ENCODE results near the gene GUK1.
"Not testable (repeated sequence)": the region's sequence is repeated elsewhere in the genome, so short reads cannot be mapped to it uniquely, and the experiment has no call there.

GUK1 gene

DNA sequence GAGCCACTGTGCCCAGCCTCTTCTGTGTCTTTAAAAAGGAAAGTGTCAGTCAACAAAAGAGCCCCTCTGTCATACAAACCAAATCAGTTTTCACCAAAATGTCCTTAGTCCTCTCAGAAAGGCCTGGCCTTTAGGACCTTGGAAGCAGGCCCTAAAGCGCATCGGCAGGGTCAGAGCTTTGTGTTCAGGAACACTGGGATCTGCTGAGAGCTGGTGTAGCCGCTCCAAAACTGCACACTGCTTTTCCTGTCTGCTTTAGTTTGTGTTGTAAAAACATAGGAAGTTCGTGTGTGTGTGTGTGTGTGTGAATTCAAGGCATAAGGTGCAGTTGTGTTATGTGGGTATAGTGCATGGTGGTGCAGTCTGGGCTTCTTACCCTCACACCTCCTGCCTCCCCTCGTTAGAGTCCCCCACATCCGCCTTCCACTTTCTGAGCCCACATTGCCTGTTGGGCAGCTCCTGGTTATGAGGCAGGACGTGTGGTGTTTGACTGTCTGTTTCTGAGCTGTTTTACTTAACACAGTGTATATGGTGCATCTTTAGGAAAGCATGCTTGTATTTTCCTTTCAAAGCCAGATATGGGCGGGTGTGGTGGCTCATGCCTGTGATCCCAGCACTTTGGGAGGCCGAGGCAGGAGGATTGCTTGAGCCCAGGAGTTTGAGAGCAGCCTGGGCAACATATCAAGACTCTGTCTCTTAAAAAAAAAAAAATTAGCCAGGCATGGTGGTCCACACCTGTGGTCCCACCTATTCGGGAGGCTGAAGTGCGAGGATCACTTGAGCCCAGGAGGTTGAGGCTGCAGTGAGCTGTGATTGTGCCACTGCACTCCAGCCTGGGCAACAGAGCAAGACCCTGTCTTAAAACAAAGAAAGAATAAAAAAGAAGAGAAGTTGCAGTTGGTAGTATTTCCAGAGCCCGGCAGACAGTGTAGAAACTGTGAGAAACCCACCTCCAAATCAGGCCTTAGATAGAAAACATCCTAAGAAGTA is 37.9 kb downstream of the GUK1 start:
- Mint-ChIP-seq H3K27me3 (no peaks in the 10 kb centered on the region), H3K9me3 (no peaks in the 10 kb centered on the region), H3K4me1 (no peaks in the 10 kb centered on the region), H3K4me3 (no peak overlapping the region), H3K36me3 (ENCODE audit: low read depth) (no peaks in the 10 kb centered on the region), H3K27ac (no peak overlapping the region)
- ATAC-seq (no peak), DNase-seq (no peak)

DNA sequence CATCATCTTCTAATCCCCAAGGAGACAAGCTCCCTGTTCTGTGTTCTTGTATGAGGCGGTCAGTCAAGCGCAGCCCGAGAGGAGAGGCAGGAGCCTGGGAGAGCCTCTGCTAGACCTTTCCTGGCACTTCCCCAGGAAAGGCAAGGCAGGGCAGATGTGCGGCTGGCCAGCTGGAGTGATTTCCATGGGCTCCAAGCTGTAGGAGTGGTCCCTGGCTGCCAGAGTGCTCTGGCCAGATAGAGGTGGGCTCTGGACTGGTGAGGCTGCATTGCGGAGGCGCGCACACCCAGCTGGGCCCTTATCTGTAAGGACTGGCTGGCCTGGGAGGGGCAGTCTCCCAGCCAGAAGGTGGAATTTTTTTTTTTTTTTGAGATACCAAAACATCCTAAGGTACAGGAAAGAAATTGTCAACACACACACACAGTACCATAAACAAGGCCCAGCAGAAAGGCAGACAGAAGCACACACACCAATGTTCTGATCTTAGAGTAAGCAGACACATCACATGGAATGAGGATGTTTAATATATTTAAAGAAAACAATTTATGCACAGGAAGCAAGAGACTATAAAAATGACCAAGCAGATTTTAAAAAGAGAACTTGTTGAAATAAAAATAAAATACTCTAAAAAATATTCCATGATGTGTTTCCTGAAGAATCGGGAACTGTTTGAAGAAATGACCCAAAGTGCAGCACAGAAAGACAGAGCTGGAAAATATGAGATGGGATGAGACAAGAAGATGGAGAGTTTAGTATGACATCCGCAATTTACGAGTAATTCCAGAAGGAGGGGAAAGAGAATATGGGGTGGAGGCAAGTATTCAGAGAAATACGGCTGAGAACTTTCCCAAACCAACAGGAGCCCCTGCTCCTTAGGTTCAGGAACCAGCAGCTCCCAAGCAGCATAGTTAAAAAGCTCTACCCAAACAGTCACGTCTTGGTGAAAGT is 38.9 kb downstream of the GUK1 start:
- Mint-ChIP-seq H3K9me3 (no peaks in the 10 kb centered on the region), H3K4me3 (no peak overlapping the region), H3K36me3 (ENCODE audit: low read depth) (no peaks in the 10 kb centered on the region), H3K4me1 (no peaks in the 10 kb centered on the region), H3K27me3 (no peaks in the 10 kb centered on the region), H3K27ac (no peak overlapping the region)
- DNase-seq (no peak), ATAC-seq (no peak)

DNA sequence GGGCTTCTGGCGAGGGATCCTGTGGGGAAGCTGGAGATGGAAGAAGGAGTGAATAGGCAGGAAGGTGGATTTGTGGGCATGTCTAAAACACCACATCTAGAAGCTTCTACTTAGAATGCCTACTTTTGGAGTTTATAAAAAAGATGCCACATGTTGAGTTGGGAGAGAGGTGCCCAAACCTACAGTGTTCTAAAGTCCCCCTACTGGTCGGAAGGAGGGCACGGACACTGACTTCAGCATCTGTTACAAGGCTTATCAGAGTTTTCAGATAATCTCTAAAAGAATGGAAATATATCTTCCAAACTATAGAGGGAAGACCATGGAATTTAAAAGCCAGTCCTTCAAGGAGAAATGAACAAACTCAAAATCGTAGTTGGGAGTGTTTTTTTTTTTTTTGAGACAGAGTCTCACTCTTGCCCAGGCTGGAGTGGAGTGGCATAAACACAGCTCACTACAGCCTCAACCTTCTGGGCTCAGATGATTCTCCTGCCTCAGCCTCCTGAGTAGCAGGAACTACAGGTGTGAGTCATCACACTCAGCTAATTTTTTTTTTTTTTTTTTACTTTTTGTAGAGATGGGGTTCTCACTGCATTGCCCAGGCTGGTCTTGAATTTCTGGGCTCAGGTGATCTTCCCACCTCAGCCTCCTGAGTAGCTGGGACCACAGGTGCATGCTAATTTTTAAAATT is 40.3 kb downstream of the GUK1 start:
- H3K4me3 Mint-ChIP-seq: no peak overlapping the region
- peak; percentile 37 for ATAC-seq

DNA sequence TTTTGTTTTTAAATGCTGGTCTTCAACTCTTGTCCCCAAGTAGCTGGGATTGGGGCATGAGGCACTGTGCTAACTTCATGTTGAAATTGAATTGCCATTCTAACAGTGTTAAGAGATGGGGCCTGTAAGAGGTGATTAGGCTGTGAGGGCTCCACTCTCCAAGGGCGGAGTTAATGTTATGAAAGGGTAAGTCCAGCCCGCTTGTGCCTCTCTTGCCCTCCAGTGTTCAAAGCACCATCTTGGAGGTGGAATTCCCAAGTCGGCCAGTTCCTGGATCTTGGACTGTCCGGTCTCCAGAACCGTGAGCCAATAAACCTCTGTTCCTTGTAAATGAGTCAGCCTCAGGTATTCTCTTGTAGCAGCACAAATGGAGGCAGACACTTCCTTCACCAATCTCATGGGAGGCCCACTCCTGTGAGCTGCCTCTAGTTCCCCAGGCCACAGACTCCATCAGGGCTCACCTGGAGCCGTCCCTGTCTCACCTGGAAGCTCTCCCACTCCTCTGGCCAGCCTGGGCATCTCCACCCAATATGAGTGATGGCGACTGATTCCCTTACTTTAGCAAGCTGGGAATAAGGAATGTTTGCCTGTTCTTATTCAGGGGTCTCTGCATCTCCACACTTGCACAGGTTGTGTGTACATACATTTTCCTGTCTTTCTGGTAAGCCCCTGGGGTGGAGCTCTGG is 41.0 kb downstream of the GUK1 start:
- ATAC-seq: no peak
- H3K4me1 Mint-ChIP-seq: peaks cover 8% of the 10 kb centered on the region
- no peak overlapping the region for H3K4me3 Mint-ChIP-seq
- H3K27me3 Mint-ChIP-seq: no peaks in the 10 kb centered on the region
- H3K27ac Mint-ChIP-seq: no peak overlapping the region
- DNase-seq: no peak
- H3K9me3 Mint-ChIP-seq: no peaks in the 10 kb centered on the region
- no peaks in the 10 kb centered on the region for H3K36me3 Mint-ChIP-seq (ENCODE audit: low read depth)

More for the DNA sequence above, 40.3 kb downstream of the GUK1 start:
- Mint-ChIP-seq H3K27ac (no peak overlapping the region), H3K36me3 (ENCODE audit: low read depth) (no peaks in the 10 kb centered on the region), H3K9me3 (no peaks in the 10 kb centered on the region), H3K4me1 (peaks cover 2% of the 10 kb centered on the region), H3K27me3 (no peaks in the 10 kb centered on the region)
- no peak for DNase-seq

DNA sequence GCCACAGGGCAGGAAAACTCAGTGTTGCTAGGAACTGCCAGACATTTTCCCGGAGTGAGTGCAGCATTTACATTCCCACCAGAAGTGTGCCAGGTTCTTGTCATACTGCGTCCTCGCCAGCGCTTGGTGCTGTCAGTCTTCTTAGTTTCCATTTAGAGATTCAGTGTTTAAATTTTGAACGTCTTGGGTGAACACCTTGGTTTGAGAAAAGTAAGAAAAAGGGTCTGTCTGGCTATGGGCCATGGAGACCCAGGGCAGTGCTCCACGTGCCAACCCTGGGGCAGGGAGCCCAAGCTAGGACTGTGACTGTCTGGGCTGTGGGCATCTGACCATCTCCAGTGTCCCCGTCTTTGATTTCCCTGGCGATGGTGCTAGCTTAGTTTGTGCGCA is 41.6 kb downstream of the GUK1 start:
- Mint-ChIP-seq H3K4me3 (no peak overlapping the region), H3K27me3 (no peaks in the 10 kb centered on the region), H3K9me3 (no peaks in the 10 kb centered on the region), H3K27ac (no peak overlapping the region), H3K4me1 (peaks cover 9% of the 10 kb centered on the region), H3K36me3 (ENCODE audit: low read depth) (no peaks in the 10 kb centered on the region)
- DNase-seq (no peak), ATAC-seq (no peak)

DNA sequence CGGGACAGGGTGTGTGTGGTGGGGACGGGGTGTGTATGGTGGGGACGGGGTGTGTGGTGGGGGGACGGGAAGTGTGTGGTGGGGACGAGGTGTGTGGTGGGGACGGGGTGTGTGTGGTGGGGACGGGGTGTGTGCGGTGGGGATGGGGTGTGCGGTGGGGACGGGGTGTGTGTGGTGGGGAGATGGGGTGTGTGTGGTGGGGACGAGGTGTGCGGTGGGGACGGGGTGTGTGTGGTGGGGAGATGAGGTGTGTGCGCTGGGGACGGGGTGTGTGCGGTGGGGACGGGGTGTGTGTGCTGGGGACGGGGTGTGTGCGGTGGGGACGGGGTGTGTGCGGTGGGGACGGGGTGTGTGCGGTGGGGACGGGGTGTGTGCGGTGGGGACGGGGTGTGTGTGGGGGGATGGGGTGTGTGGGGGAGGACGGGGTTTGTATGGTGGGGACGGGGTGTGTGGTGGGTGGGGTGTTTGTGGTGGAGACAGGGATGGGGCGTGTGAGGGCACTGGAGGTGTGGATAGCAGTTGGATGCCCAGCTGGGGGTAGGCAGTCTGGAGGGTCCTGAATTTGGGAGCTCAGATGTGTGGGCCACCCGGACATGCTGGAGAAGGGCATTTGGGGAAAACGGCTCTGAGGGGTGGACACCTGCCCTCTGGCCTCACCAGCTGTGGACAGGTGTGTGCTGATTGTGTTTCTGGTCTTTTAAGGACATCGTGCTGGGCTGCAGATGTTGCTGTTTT is 42.4 kb downstream of the GUK1 start:
- Mint-ChIP-seq H3K27me3 (no peaks in the 10 kb centered on the region), H3K9me3 (no peaks in the 10 kb centered on the region), H3K27ac (no peak overlapping the region), H3K4me3 (no peak overlapping the region), H3K4me1 (peaks cover 9% of the 10 kb centered on the region), H3K36me3 (ENCODE audit: low read depth) (no peaks in the 10 kb centered on the region)
- ATAC-seq: no peak
- no peak for DNase-seq

DNA sequence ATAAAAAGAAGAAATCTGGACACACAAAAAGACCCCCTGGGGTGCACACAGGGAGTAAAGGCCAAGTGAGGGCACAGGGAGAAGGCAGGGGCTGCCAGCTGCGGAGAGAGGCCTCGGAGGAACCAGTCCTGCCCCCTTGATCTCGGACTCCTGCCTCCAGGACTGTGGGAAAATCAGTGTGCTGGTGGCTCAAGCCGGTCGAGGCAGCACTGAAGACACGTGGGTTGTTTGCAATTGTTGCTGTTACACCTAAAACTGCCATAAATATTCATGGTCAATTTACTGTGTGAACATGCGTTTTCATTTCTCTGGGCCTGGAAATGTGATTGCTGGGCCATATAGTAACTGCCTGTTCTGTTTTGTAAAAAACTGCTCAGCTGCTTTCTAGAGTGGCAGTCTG is 44.1 kb downstream of the GUK1 start:
- no peaks in the 10 kb centered on the region for H3K9me3 Mint-ChIP-seq
- no peak for DNase-seq
- no peak for ATAC-seq
- no peak overlapping the region for H3K4me3 Mint-ChIP-seq
- no peaks in the 10 kb centered on the region for H3K27me3 Mint-ChIP-seq
- no peak overlapping the region for H3K27ac Mint-ChIP-seq
- no peaks in the 10 kb centered on the region for H3K36me3 Mint-ChIP-seq (ENCODE audit: low read depth)
- peaks cover 9% of the 10 kb centered on the region for H3K4me1 Mint-ChIP-seq

DNA sequence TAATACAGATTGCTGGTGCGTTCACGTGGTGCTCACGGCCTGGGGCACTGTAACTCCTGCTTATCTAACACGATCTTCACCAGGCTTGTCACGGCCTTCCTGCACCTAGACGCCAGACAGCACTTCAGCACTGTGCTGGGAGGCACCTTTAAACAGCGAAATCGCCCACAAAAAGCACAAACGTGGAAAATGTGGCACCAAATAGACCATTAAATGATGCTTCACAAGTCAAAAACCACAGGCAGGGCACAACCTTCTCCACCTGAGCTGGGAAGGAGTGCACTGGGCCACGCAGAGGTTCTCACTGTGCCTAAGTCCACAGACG is 45.5 kb downstream of the GUK1 start:
- ATAC-seq (peak; percentile 65), DNase-seq (no peak)
- H3K4me1 Mint-ChIP-seq: peaks cover 9% of the 10 kb centered on the region
- no peaks in the 10 kb centered on the region for H3K9me3 Mint-ChIP-seq
- H3K4me3 Mint-ChIP-seq: no peak overlapping the region
- H3K27me3 Mint-ChIP-seq: no peaks in the 10 kb centered on the region
- H3K36me3 Mint-ChIP-seq (ENCODE audit: low read depth): no peaks in the 10 kb centered on the region
- no peak overlapping the region for H3K27ac Mint-ChIP-seq

DNA sequence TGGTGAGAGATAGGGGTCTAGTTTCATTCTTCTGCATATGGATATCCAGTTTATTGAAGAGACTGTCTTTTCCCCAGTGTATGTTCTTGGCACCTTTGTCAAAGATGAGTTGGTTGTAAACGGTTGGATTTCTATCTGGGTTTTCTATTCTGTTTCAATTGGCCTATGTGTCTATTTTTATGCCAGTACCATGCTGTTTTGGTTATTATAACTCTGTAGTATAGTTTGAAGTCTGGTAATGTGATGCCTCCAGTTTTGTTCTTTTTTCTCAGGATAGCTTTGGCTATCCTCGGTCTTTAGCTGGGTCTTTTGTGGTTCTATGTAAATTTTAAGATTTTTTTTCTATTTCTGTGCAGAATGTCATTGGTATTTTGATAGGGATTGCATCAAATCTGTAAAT is 48.2 kb downstream of the GUK1 start:
- not testable (repeated sequence) for H3K36me3 Mint-ChIP-seq (ENCODE audit: low read depth); H3K27ac Mint-ChIP-seq; H3K9me3 Mint-ChIP-seq; ATAC-seq; DNase-seq; H3K4me3 Mint-ChIP-seq; H3K4me1 Mint-ChIP-seq; H3K27me3 Mint-ChIP-seq

DNA sequence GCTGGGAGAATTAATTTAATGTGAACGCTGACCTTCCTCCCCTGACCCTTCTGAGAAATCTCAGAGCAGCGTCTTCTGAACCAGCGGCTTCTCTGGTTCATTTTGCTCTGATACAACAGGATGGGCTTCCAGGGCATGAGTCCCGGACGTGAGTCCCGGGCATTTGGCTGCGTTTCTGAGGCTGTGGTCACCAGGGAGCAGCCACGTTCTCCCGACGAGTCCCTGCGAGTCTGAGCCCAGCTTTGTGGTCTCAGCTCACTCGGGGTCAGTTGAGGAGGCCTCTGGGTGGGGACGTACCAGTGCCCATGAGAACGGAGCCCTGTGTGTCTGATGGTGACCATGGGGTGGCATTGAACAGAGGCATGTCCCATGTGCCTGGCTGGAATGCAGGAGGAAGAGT is 50.1 kb downstream of the GUK1 start:
- Mint-ChIP-seq H3K27ac (no peak overlapping the region), H3K9me3 (no peaks in the 10 kb centered on the region), H3K4me1 (peaks cover 9% of the 10 kb centered on the region)

DNA sequence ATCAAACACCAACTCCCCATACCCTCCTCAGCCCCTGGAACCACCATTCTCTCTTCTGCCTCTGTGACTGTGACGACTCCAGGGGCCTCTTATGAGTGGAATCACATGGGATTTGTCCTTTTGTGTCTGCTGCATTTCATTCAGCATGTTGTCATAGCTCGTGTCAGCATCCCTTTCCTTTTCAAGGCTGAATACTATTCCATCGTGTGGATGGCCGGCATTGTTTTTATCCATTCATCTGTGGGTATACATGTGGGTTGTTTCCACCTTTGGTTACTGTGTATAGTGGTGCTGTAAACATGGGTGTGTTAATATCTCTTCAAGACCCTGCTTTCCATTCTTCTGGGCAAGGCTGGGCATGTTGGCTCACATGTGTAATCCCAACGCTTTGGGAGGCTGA is 50.7 kb downstream of the GUK1 start:
- ATAC-seq (no peak), DNase-seq (no peak)
- Mint-ChIP-seq H3K4me3 (no peak overlapping the region), H3K27me3 (no peaks in the 10 kb centered on the region), H3K4me1 (peaks cover 4% of the 10 kb centered on the region), H3K27ac (no peak overlapping the region), H3K36me3 (ENCODE audit: low read depth) (no peaks in the 10 kb centered on the region), H3K9me3 (no peaks in the 10 kb centered on the region)

More for the DNA sequence above, 50.1 kb downstream of the GUK1 start:
- H3K27me3 Mint-ChIP-seq: no peaks in the 10 kb centered on the region
- no peaks in the 10 kb centered on the region for H3K36me3 Mint-ChIP-seq (ENCODE audit: low read depth)
- DNase-seq (no peak), ATAC-seq (no peak)
- no peak overlapping the region for H3K4me3 Mint-ChIP-seq

DNA sequence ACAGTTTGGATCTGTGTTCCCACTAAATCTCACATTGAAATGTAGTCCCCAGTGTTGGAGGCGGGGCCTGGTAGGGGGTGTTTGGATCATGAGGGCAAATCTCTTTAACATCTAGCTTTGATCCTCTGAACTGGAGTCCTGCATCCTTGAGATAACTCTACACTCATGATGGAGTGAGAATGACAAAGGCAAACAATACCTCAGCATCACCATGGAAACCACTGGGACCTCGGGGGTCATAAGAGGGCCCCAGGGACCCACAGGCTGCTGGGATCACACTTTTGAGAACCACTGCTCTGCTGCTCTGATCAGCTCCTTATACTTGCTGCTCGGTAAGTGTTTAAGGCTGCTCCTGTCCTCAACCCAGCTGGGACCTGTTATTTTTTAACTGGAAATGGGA is 54.4 kb downstream of the GUK1 start:
- Mint-ChIP-seq H3K9me3 (peaks cover 8% of the 10 kb centered on the region), H3K4me3 (no peak overlapping the region), H3K36me3 (ENCODE audit: low read depth) (peaks cover 15% of the 10 kb centered on the region), H3K27me3 (no peaks in the 10 kb centered on the region), H3K4me1 (no peaks in the 10 kb centered on the region), H3K27ac (no peak overlapping the region)
- no peak for DNase-seq
- no peak for ATAC-seq

DNA sequence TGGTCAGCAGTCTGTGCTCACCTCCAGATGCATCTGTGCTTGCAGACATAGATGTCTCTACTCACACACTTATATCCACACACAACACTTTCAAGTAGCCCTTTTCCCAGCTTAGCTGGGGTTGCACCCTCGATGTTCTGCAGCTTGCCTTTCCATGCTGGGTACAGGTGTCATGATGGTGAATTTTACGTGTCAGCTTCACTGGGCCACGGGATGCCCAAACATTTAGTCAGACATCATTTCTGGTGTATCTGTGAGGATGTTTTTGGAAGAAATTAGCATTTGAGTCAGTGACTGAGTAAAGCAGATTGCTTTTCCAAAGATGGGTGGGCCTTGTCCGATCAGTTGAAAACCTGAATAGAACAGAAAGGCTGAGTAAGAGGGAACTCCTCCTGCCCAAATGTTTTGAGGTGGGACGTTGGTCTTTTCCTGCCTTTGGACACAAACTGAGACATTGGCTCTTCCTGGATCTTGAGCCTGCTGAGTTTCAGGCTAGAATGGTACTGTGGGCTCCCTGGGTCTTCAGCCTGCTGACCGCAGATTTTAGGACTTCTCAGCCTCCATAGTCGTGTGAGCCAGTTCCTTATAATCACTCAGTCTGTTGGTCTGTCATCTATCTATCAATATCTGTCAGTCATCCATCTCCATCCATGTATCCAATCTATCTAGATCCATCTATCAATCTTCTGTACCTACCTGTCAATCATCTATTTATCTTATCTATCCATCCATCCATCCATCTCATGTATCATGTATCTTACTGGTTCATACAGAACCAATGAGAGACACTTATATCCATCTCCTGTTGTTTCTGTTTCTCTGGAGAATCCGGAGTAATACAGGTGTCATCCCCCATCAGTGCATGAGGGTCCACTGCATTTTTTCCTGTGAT is 55.1 kb downstream of the GUK1 start:
- DNase-seq: no peak
- Mint-ChIP-seq H3K9me3 (peaks cover 11% of the 10 kb centered on the region), H3K27ac (no peak overlapping the region), H3K4me1 (no peaks in the 10 kb centered on the region), H3K4me3 (no peak overlapping the region), H3K36me3 (ENCODE audit: low read depth) (peaks cover 16% of the 10 kb centered on the region), H3K27me3 (no peaks in the 10 kb centered on the region)
- no peak for ATAC-seq

Measured in activated naive CD8-positive, alpha-beta T cell treated with anti-CD3 and anti-CD28 coated beads, Interleukin-2, amount 50 U/mL, for 24 hours (primary cell).